ENCODE measurements around the gene VAMP2.

VAMP2 gene

DNA sequence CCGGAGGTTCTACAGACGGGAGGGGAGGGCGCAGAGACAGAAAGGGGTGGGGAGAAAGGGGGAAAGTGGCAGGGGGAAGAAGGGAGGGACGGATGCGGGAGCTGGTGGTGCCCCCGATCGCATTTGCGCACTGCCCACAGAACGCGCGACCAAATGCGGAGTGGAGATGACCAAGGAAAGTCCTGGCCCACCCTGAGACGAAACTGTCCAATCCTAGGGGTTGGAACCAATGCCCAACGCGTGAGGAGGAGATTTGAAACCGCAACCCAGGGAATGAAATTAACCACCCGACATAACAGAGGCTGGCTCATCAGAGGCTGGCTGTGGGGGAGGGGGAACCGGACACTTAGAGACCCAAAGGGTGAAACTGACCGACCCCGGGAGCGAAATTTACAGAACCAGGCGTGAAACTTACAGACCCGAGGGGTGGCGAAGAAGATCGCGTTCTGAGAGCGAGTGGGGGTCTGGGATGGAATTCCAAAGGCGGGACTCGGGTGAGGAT lies 40.3 kb downstream of the VAMP2 start:
- DNase-seq (ENCODE audit: low spot score) = no peak
- TF ChIP-seq CTCF (IDR thresholded peaks at IDR 0.05; ENCODE audit: extremely low read depth, missing control alignments) = no peak

- DNase-seq (ENCODE audit: low spot score) = peak; percentile 85
Observed at GRCh38 chr17:8121681-8122421, 40.9 kb downstream of the VAMP2 start.

DNA sequence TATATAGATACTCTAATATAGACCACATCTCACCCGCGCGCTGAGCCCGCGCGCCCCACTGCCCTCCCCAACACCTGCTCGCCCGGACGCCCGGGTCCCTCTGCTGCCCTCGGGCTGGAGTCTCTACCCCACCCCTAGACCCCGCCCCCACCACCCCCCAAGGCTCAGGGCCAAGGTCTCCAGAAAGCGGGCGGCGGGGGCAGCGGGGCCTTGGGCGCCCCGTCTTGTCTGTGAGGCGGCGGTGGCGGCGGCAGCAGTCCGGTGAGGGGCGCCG lies 41.4 kb downstream of the VAMP2 start:
- DNase-seq (ENCODE audit: low spot score) = no peak
- TF ChIP-seq CTCF (IDR thresholded peaks at IDR 0.05; ENCODE audit: extremely low read depth, missing control alignments) = no peak

More at GRCh38 chr17:8121681-8122421, 40.9 kb downstream of the VAMP2 start:
- peak; percentile 87 for TF ChIP-seq CTCF (IDR thresholded peaks at IDR 0.05; ENCODE audit: extremely low read depth, missing control alignments)

- DNase-seq (ENCODE audit: low spot score) = peak; percentile 78
- TF ChIP-seq CTCF (IDR thresholded peaks at IDR 0.05; ENCODE audit: extremely low read depth, missing control alignments) = peak; percentile 5
Observed at GRCh38 chr17:8120520-8121406, 42.0 kb downstream of the VAMP2 start.

- TF ChIP-seq CTCF (IDR thresholded peaks at IDR 0.05; ENCODE audit: extremely low read depth, missing control alignments) = no peak
- peak; percentile 74 for DNase-seq (ENCODE audit: low spot score)
Observed at GRCh38 chr17:8119581-8120519, 42.9 kb downstream of the VAMP2 start.

DNA sequence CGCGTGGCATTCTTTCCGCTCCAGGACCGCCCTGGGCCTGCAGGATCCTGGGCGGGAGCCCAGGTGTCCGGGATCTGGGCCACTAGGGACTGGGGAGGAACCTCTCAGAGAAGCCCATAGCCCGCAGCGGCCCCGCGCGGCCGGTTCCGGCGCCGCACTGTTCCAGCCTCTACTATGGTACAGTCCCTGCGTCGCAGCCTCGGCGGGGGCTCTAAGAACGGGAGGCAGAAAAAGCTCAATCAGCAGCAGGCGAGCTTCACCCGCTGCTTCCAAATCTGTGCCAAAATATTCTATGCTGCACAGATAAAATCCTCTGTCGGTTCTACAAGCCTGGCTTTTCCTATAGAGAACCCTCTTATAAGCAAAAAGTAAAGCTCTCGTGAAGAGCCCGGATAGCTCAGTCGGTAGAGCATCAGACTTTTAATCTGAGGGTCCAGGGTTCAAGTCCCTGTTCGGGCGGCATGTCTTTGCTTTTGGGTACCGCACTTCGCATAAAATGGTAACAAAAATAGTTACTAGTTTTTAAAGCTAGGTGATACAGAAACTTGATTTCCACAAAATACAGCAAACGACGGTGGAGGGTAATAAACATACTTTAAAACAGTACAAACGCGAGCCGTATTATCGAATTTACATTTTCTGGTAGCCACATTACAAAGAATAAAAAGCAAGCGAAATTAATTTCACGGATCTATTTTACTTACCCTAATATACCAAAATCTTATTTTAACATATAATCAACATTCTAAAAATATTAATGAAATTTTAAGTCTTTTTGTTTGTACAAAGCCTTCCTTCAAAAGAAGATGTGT lies 43.8 kb downstream of the VAMP2 start:
- peak; percentile 84 for TF ChIP-seq CTCF (IDR thresholded peaks at IDR 0.05; ENCODE audit: extremely low read depth, missing control alignments)
- peak; percentile 87 for DNase-seq (ENCODE audit: low spot score)
